BJ (cell line): Measurements from ENCODE around the gene MAP3K12. TPM values are rescaled to one million over a fixed set of nuclear protein-coding genes. Genes with fewer than 3 reads are reported as not detected.

Experiments
- CTCF ChIA-PET: fragments of 350-600 bp; formaldehyde crosslinking; extraction: SDS; loops from one replicate; lab custom pipeline; 2021; ENCODE audit warnings: antibody characterized with exemption, inconsistent platforms; lab: Yijun Ruan, JAX
- POLR2A ChIA-PET: fragments of 300-600 bp; sonication (Branson Sonifier 250); formaldehyde crosslinking; extraction: SDS; loops from one replicate; lab custom pipeline; 2021; ENCODE audit warnings: antibody characterized with exemption; lab: Charles Lee
- DNase-seq: peaks from one replicate; pipeline ENCODE4 v3.0.0-alpha.2; 2011; ENCODE audit warnings: low read depth
- H3K27me3 ChIP-seq: 2 replicates; pipeline ENCODE4 v1.6.0; 2011; ENCODE audit warnings: low read length; ENCODE audit not compliant: control insufficient read depth, insufficient read depth
- H3K36me3 ChIP-seq: 2 replicates; pipeline ENCODE4 v1.5.1; 2011; ENCODE audit warnings: low read length; ENCODE audit not compliant: control insufficient read depth, insufficient read depth
- H3K4me3 ChIP-seq: 2 replicates; pipeline ENCODE4 v1.5.1; 2011; ENCODE audit warnings: low read depth, mild to moderate bottlenecking, control low read depth, low read length
- CTCF ChIP-seq: IDR thresholded peaks from 2 replicates; pipeline ENCODE4 v1.5.1; 2011; ENCODE audit warnings: low read depth, mild to moderate bottlenecking, control low read depth, inconsistent platforms, low read length, moderate library complexity; ENCODE audit not compliant: insufficient read depth
- polyA plus RNA-seq: library from polyadenylated mRNA; depleted of rRNA; stranded (reverse); fragments of >200 nt; gene quantifications from 2 replicates; pipeline ENCODE4 v1.2.3, GENCODE V29; 2011

The MAP3K12 gene
- polyA plus RNA-seq, 1 experiment: 61.2 TPM

- CTCF ChIA-PET: interaction anchor here (0.6 to 1.7 kb wide), 2 partner anchors 30 to 145 kb away, joined by 3 to 5 read pairs; partner anchors contain the start of genes ATP5MC2 and TARBP2
- peaks cover 15% of the 10 kb centered on the region for H3K36me3 ChIP-seq
- TF ChIP-seq CTCF: no peak
These were observed 31.7 kb upstream of the MAP3K12 start for GRCh38 chr12:53530920-53531319.

GRCh38 chr12:53530061-53530460 is 30.8 kb upstream of the MAP3K12 start:
- ChIA-PET CTCF (interaction anchor here (1.1 kb wide), 1 partner anchor 14 kb away, joined by 5 read pairs; no protein-coding TSS in a partner anchor), POLR2A (no interaction called here)
- DNase-seq: no peak
- no peak overlapping the region for H3K4me3 ChIP-seq
- H3K36me3 ChIP-seq: peaks cover 12% of the 10 kb centered on the region
- no peak for TF ChIP-seq CTCF
- no peaks in the 10 kb centered on the region for H3K27me3 ChIP-seq

More at GRCh38 chr12:53530920-53531319, 31.7 kb upstream of the MAP3K12 start:
- POLR2A ChIA-PET: no interaction called here
- Histone ChIP-seq H3K27me3 (no peaks in the 10 kb centered on the region), H3K4me3 (no peak overlapping the region)
- DNase-seq: peak; percentile 14

GRCh38 chr12:53524476-53524875 is 25.2 kb upstream of the MAP3K12 start:
- POLR2A ChIA-PET: no interaction called here
- Histone ChIP-seq H3K36me3 (peaks cover 9% of the 10 kb centered on the region), H3K4me3 (no peak overlapping the region), H3K27me3 (no peaks in the 10 kb centered on the region)
- no peak for TF ChIP-seq CTCF
- CTCF ChIA-PET: interaction anchor here (1.3 to 1.8 kb wide), 3 partner anchors 12 to 18 kb away, joined by 4 to 6 read pairs (median 6); no protein-coding TSS in a partner anchor
- no peak for DNase-seq

DNA sequence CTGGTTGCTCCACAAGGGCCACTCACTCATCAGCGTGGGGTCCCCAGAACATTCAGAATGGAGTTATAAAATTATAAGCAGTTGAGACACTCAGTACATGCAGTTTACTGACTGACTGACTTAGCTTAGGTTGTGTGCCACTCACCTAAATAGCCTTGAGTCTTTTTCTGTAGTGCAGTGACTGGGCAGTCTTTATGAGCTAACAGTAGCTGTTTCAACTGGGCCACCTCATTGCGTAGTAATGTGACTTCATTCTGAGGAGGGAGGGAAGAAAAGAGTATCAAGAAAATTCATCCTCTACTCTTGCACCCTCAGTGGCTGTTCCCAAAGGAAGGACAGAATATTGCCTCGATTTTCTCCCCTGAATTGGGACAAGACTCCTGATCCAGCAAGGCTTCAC is 23.9 kb upstream of the MAP3K12 start:
- peaks cover 9% of the 10 kb centered on the region for H3K36me3 ChIP-seq
- no peak for TF ChIP-seq CTCF
- POLR2A ChIA-PET: no interaction called here
- H3K4me3 ChIP-seq: no peak overlapping the region
- CTCF ChIA-PET: interaction anchor here (1.6 to 4.4 kb wide), 2 partner anchors 14 to 223 kb away, joined by 3 to 29 read pairs; partner anchors contain the start of gene NPFF
- no peaks in the 10 kb centered on the region for H3K27me3 ChIP-seq
- DNase-seq: no peak

- DNase-seq: no peak
- ChIA-PET CTCF (interaction anchor here (1.1 to 3.4 kb wide), 3 partner anchors 10 to 194 kb away, joined by 4 to 11 read pairs (median 4); partner anchors contain the start of gene NPFF), POLR2A (interaction anchor here (0.6 kb wide), 1 partner anchor 162 kb away, joined by 4 read pairs; no protein-coding TSS in a partner anchor)
- peaks cover 20% of the 10 kb centered on the region for H3K36me3 ChIP-seq
- no peaks in the 10 kb centered on the region for H3K27me3 ChIP-seq
- no peak overlapping the region for H3K4me3 ChIP-seq
- no peak for TF ChIP-seq CTCF
These were observed 19.1 kb upstream of the MAP3K12 start for GRCh38 chr12:53518381-53518780.
